Measurements from ENCODE around the gene ELFN2.
"Not testable (repeated sequence)": the region's sequence is repeated elsewhere in the genome, so short reads cannot be mapped to it uniquely, and the experiment has no call there.

ELFN2 gene

DNA sequence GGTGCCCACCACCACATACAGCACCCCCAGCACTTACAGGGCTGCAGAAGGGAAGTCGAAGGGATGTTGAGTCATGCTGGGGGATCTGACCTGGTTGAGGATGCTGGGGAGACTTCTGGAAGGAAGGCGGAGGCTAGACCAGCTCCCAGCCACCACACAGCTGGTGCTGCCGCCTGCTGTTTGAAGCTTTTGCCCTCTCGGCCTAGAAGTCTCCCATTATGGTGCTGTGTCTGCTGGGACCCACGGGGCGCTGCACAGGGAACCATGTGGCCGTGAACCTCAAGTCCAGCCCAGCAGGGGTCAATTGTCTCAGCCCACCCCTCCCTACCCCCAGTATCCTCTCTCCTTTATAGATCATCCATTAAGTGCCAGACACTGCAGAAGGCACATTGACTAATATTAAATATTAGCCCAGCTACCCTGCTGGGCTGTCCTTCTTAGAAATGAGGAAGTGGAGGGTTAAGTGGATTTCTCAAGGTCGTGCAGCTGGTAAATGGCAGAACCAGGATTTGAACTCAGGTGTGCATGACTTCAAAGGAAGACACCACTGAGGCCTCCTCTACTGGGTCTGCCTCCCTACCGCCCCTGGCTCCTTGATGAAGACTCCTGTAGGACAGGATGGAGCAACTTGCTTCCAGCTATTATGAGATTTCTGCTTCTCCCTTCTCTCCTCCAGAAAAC is 95.3 kb downstream of the ELFN2 start:
- no peak for DNase-seq

GRCh38 chr22:37331034-37331428 is 96.2 kb downstream of the ELFN2 start:
- no peak for DNase-seq

DNA sequence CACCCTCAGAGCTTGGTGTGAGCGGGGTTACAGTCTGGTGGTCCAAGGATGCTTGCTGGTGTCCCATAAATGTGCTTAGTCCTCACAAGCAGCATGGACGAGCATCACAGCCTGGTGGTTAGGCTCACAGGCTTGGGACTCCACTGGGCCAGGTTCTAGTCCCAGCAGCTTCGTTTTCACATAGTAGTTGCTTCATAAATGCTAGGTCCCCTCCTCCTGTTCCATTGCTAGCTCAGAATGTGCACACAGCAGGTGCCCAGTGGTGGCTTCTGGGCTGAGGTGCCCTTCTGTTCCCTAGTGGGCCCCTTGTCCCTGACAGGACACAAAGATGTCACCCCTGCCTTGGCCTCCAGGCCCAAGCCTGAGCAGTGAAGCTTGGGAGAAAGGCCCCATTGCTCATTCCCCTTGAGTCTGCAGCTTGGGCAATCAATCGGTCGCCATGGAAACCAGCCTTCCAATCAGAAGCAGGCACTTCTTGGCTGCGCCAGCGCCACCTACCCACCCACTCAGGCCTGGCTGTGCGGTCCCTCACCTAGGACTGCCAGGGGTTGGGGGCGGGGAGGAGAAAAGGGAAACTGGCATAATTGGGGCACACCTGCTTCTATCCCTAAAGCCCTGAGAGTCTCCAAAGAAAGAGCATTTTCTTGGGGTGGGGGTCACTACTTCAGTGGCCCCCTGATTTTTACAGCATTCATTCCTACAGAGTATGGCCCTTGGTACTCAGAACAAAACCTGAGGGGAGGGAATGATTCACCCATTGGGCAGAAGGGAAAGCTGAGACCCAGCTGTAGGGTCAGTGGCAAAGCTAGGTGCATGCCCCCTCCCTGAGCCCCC is 96.9 kb downstream of the ELFN2 start:
- DNase-seq: peak; percentile 81

- DNase-seq: no peak
These were observed 97.8 kb downstream of the ELFN2 start for GRCh38 chr22:37329238-37330140.

GRCh38 chr22:37328538-37329237 is 98.6 kb downstream of the ELFN2 start:
- DNase-seq: not testable (repeated sequence)

GRCh38 chr22:37328017-37328416 is 99.3 kb downstream of the ELFN2 start:
- DNase-seq: no peak

DNA sequence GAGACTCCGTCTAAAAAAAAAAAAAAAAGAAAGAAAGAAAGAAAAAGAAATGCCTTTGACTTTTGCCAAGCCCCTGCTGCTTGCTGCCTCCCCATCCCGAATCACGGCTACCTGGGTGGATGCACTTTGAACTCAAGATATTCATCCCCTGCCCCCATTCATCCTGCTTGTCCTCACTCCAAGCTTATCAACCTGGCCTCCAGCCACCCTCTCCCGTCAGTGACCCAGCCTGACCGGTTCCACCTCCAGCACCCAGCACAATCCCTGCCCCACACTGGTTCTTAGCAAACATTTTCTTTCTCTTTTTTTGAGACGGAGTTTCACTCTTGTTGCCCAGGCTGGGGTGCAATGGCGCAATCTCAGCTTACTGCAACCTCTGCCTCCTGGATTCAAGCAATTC is 100.6 kb downstream of the ELFN2 start:
- no peak for DNase-seq

- DNase-seq: no peak
These were observed 102.3 kb downstream of the ELFN2 start for GRCh38 chr22:37325039-37325395.

DNA sequence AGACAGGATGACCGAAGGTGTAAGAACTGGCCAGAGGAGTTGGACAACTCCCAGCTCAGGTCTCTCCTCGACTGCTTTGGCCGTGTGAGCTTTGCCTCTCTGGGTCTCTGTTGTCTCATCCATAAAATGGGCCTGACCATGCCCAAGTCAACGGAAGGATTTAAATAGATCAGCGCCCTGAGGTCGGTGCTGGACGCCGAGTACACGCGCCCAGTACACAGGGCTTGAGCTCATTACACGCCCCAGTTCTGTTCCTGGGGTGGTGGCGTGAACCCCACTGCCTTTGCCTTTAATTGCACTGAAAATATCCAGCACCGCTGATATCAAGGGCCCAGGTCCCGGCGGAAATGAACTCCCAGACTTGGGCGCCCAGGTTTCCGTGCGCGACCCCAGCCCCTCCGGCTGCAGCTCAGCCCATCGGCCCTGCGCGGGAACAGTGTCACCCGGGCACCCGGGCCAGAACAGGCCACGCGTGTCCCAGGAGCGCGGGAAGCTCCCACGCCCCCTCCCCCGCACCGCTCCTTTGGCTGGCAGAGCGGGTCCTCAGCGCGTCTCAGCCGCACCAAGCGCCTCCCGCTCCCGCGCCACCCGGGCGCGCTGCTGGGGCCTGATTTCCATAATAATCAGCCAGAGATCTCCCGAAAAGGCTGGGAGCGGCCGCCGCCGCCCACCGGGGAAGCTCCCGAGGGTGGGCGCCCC is 102.8 kb downstream of the ELFN2 start:
- no peak for DNase-seq

DNA sequence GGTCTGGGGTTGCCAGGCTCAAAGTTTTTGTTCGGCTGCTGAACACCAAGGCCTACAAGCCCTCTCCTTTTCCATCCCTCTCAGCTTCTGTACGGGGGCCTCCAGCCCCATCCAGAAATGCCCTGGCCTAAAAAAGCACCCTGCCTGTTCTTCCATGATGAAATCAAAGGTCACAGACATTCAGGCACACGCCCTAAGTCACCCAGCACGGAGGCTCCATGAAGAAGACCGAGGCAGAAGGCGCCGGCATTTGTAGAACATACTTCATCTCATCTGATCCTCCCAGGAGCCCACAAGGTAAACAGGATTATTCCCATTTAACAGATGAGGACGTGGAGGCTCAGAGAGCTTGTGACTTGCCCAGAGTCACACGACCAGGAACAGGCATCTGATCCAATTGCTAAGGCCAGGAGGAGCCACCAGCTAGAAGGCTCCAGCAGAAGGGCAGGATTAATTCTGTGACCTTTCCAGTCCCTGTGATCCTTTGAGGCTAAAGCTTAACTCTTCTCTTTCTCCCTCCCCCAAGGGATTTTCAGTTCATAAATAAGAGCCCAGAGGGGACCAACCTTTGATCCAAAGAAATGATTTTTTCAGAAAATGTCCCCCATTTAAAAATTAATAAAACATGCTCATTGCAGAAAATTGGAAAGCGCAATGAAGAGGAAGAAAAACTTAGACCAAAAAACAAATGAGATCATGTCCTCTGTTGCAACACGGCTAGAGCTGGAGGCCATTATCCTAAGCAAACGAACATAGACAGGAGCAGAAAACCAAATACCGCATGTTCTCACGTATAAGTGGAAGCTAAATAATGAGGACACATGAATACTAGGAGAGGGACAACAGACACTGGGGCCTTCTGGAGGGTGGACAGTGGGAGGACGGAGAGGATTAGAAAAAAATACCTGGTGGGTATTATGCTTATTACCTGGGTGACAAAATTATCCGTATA is 106.3 kb downstream of the ELFN2 start:
- no peak for DNase-seq

- no peak for DNase-seq
These were observed 107.8 kb downstream of the ELFN2 start for GRCh38 chr22:37319469-37319868.

- no peak for DNase-seq
These were observed 108.7 kb downstream of the ELFN2 start for GRCh38 chr22:37318364-37319109.
